ENCODE measurements around the gene C2orf69. TPM values are rescaled to one million over a fixed set of nuclear protein-coding genes. Genes with fewer than 3 reads are reported as not detected.

The C2orf69 gene
- total RNA-seq, 4 donors from 2014 or later = 6.0 to 26.3 (median 13.2) TPM

GRCh38 chr2:199943373-199943772 is 32.3 kb downstream of the C2orf69 start:
- WGBS, 2 donors (ENCODE audit: low coverage in 1 of 2) = 90 to 95% methylated on average over 4 of the region's 4 CpGs
- TF ChIP-seq CTCF (IDR thresholded peaks at IDR 0.05) = no peak
- H3K36me3 ChIP-seq = peaks cover 0 to 30% (median 12%) of the 10 kb centered on the region in 4 donors
- H3K9me3 ChIP-seq = no peaks in the 10 kb centered on the region
- intact Hi-C loops (cut with DNase I; ENCODE audit: low total_unique reads) = no loop called here
- H3K4me1 ChIP-seq = peaks cover 0 to 18% (median 3%) of the 10 kb centered on the region in 4 donors
- in situ Hi-C loops (cut with MboI; ENCODE audit: low pct_ligation_motif_present in 1 of 4, low pct_unique_long_range_greater_than_20kb in 1 of 4, low sequenced_read_pairs in 3 of 4) = no loop called here
- H3K27ac ChIP-seq = no peak overlapping the region
- no peak for DNase-seq
- no peak overlapping the region for H3K4me3 ChIP-seq
- H3K27me3 ChIP-seq = no peaks in the 10 kb centered on the region

GRCh38 chr2:199946196-199946595 is 35.1 kb downstream of the C2orf69 start:
- H3K27ac ChIP-seq = no peak overlapping the region
- peaks cover 0 to 23% (median 9%) of the 10 kb centered on the region in 4 donors for H3K36me3 ChIP-seq
- no peak for DNase-seq
- H3K4me1 ChIP-seq = peaks cover 0 to 18% (median 3%) of the 10 kb centered on the region in 4 donors
- H3K9me3 ChIP-seq = no peaks in the 10 kb centered on the region
- in situ Hi-C loops (cut with MboI; ENCODE audit: low pct_ligation_motif_present in 1 of 4, low pct_unique_long_range_greater_than_20kb in 1 of 4, low sequenced_read_pairs in 3 of 4) = no loop called here
- TF ChIP-seq CTCF (IDR thresholded peaks at IDR 0.05) = no peak
- TF ChIP-seq POLR2A (IDR thresholded peaks at IDR 0.05) = no peak
- no peak for TF ChIP-seq EP300 (IDR thresholded peaks at IDR 0.05; ENCODE audit: low read depth)
- TF ChIP-seq POLR2AphosphoS5 (IDR thresholded peaks at IDR 0.05) = no peak
- H3K27me3 ChIP-seq = no peaks in the 10 kb centered on the region
- no peak overlapping the region for H3K4me3 ChIP-seq
- WGBS, 2 donors (ENCODE audit: low coverage in 1 of 2) = 98 to 100% methylated on average over 1 of the region's 1 CpG
- intact Hi-C loops (cut with DNase I; ENCODE audit: low total_unique reads) = no loop called here

- TF ChIP-seq CTCF (IDR thresholded peaks at IDR 0.05) = no peak
- no peak for TF ChIP-seq POLR2A (IDR thresholded peaks at IDR 0.05)
- no peak for TF ChIP-seq POLR2AphosphoS5 (IDR thresholded peaks at IDR 0.05)
- TF ChIP-seq EP300 (IDR thresholded peaks at IDR 0.05; ENCODE audit: low read depth) = no peak
- in situ Hi-C loops (cut with MboI; ENCODE audit: low pct_ligation_motif_present in 1 of 4, low pct_unique_long_range_greater_than_20kb in 1 of 4, low sequenced_read_pairs in 3 of 4) = no loop called here
- H3K27me3 ChIP-seq = no peaks in the 10 kb centered on the region
- H3K9me3 ChIP-seq = no peaks in the 10 kb centered on the region
- no peak overlapping the region for H3K27ac ChIP-seq
- intact Hi-C loops (cut with DNase I; ENCODE audit: low total_unique reads) = no loop called here
- H3K4me3 ChIP-seq = no peak overlapping the region
- peaks cover 0 to 11% (median 3%) of the 10 kb centered on the region in 4 donors for H3K4me1 ChIP-seq
- DNase-seq = no peak
- H3K36me3 ChIP-seq = peaks cover 0 to 23% (median 9%) of the 10 kb centered on the region in 4 donors
Measured at GRCh38 chr2:199946836-199947235, 35.7 kb downstream of the C2orf69 start.

- Histone ChIP-seq H3K9me3 (no peaks in the 10 kb centered on the region), H3K4me3 (no peak overlapping the region), H3K27ac (no peak overlapping the region), H3K36me3 (peaks cover 0 to 23% (median 8%) of the 10 kb centered on the region in 4 donors), H3K4me1 (peaks cover 8 to 25% (median 14%) of the 10 kb centered on the region in 4 donors), H3K27me3 (no peaks in the 10 kb centered on the region)
- WGBS, 2 donors (ENCODE audit: low coverage in 1 of 2) = 87 to 100% methylated on average over 2 to 5 of the region's 5 CpGs
- TF ChIP-seq POLR2AphosphoS5 (IDR thresholded peaks at IDR 0.05) = no peak
- no peak for TF ChIP-seq CTCF (IDR thresholded peaks at IDR 0.05)
- TF ChIP-seq EP300 (IDR thresholded peaks at IDR 0.05; ENCODE audit: low read depth) = no peak
- no peak for TF ChIP-seq POLR2A (IDR thresholded peaks at IDR 0.05)
- intact Hi-C loops (cut with DNase I; ENCODE audit: low total_unique reads) (no loop called here), in situ Hi-C loops (cut with MboI; ENCODE audit: low pct_ligation_motif_present in 1 of 4, low pct_unique_long_range_greater_than_20kb in 1 of 4, low sequenced_read_pairs in 3 of 4) (loop anchor here in 1 of 4 donors (25.0 kb wide), 1 partner anchor 762 kb away; no protein-coding TSS in a partner anchor)
- DNase-seq = no peak
Measured at GRCh38 chr2:199950396-199950795, 39.3 kb downstream of the C2orf69 start.

Measured in transverse colon (tissue), 4 donors.